PC-9 (cell line): Measurements from ENCODE around the gene PLIN1.

Experiments used
- CTCF ChIP-seq: fragments of 200-600 bp; sonication (generic); conservative IDR thresholded peaks from 2 replicates; pipeline ENCODE4 v1.6.1; 2017; ENCODE audit warnings: mixed run types, antibody characterized with exemption, mild to moderate bottlenecking, moderate library complexity
- EZH2 ChIP-seq: fragments of 200-600 bp; sonication (generic); IDR thresholded peaks from 2 replicates; pipeline ENCODE4 v1.8.0; 2017; ENCODE audit warnings: antibody characterized with exemption, low read depth

GRCh38 chr15:89662893-89663626, 16.1 kb downstream of the PLIN1 start:
- TF ChIP-seq CTCF: no peak
- no peak for TF ChIP-seq EZH2
